Cardiac septum (tissue), 1 donor: ENCODE results near the gene STK17B. TPM values are rescaled to one million over a fixed set of nuclear protein-coding genes. Genes with fewer than 3 reads are reported as not detected.
"Not testable (repeated sequence)": the region's sequence is repeated elsewhere in the genome, so short reads cannot be mapped to it uniquely, and the experiment has no call there.

Experiments
- DNase-seq: peaks from one replicate; pipeline ENCODE4 v3.0.0-alpha.2; 2020; ENCODE audit warnings: low spot score
- intact Hi-C: fragments of 100-400 bp; cut with DNase I; formaldehyde crosslinking; loops from one replicate; pipeline ENCODE4 v1.14.0; 2022
- total RNA-seq: library from RNA; stranded (reverse); fragmentation: NEBNext Ultra II Directional; extraction: Animal tissue kit (Norgen Biotek cat#: 25700); gene quantifications from one replicate; pipeline ENCODE4 v1.2.1, GENCODE V29; 2021
- donor health status: DM: no; HTN: no; CAD: no.

STK17B gene
- total RNA-seq, 1 donor from 2014 or later, result 4.0 TPM

DNA sequence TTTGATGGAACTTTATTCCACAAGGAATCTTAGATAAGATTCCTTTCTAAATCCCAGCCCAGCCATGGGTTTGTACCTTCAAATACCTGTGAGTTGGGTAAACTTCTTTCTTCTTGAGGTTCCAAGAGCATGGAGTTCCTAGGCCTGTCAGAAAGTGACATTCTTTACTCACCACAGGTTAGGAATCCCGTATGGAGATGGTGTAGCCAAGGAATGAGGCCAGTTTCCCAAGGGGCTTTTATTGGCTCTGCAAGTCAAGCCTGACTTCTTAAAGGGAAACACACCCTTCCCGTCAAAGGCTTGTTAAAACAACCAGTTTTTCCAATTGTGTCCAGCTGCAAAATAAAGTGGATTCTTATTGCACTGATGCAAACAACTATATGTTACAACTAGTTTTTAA, 45.8 kb downstream of the STK17B start:
- intact Hi-C loops, result no loop called here
- no peak for DNase-seq

GRCh38 chr2:196123679-196124373, 47.6 kb downstream of the STK17B start:
- intact Hi-C loops, result no loop called here
- no peak for DNase-seq

DNA sequence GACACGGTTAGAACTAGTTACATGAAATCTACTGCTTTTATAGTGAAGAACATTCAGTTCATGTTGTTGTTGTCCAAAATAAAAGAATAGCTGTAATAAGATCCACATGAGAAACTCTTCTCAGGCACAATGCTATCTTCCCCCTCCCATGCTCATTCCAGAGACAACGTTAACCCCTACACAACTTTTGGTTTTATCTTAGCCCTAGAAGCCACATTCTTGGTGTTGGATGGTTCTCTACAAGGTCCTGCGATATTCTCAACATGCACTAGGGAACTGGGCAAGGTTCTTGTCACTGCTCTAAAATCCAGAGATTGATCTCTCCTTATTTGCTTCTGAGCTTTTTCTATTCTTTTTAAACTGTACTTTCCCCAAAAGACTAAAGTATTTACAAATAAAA, 51.5 kb downstream of the STK17B start:
- no peak for DNase-seq
- intact Hi-C loops, result no loop called here

- DNase-seq, result no peak
- intact Hi-C loops, result no loop called here
Observed at GRCh38 chr2:196117214-196117705, 54.1 kb downstream of the STK17B start.

- DNase-seq, result no peak
- intact Hi-C loops, result no loop called here
Observed at GRCh38 chr2:196113061-196113974, 58.1 kb downstream of the STK17B start.

GRCh38 chr2:196112418-196113034, 58.9 kb downstream of the STK17B start:
- intact Hi-C loops, result no loop called here
- DNase-seq, result no peak

DNA sequence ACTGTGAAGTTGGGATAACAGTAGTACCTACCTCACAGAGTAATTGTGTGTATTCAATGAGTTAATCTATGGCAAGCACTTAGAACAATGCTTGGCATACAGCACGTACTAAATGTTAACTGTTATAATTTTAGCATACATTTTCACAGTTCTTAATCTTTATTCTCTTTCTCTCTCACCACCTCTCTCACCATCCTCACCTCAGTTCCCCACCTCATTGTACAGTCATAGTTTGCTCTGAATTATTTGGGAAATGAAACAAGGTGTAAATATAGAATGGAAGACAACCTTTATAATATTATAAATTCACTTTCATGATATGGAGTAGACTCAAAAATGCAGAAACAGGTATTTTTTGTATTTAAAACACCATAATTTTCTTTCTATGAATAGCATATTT, 62.8 kb downstream of the STK17B start:
- intact Hi-C loops, result no loop called here
- no peak for DNase-seq

- intact Hi-C loops, result no loop called here
- no peak for DNase-seq
Observed at GRCh38 chr2:196105951-196106350, 65.4 kb downstream of the STK17B start.

DNA sequence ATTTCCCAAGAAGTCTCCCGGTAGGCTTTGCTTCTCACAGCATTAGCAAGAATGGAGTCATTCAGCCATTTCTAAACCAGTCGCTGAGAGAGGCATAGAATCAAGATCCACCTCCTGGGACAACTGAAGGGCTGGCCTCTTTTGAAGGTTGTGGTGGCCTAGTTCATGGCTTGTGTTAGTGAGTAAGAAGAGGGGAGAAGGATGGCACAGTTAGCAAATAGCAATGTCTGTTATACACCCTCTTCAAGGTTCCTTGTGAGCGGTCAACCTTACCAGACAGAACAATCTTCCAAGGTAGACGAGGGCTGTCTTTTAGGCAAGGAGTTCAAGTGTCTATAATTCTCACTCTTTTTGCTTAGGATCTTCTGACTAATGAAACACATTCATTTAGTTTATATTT, 67.3 kb downstream of the STK17B start:
- intact Hi-C loops, result no loop called here
- DNase-seq, result no peak

- no peak for DNase-seq
Observed at GRCh38 chr2:196103626-196104025, 67.8 kb downstream of the STK17B start.

GRCh38 chr2:196101325-196101991, 69.9 kb downstream of the STK17B start:
- intact Hi-C loops, result no loop called here

More at GRCh38 chr2:196103626-196104025, 67.8 kb downstream of the STK17B start:
- intact Hi-C loops, result no loop called here

DNA sequence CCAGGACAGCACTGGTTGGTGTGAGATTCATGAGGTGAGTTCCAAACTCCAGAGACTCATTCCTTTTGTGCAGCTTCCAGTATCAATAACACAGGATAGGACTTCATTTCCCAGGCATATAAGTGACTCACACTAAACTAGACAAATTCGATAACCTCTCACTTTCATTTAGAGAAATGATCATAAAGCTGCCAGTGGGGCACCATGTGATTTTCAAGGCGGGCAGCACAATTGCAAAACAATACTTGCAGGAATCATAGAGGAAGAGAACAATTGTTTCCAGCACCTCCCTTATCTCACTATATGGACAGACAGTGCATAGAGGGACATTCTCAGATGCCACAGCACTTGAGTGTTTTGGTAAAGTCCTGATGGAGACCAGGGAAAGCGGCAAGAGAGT, 71.5 kb downstream of the STK17B start:
- intact Hi-C loops, result no loop called here

More at GRCh38 chr2:196101325-196101991, 69.9 kb downstream of the STK17B start:
- DNase-seq, result no peak

DNA sequence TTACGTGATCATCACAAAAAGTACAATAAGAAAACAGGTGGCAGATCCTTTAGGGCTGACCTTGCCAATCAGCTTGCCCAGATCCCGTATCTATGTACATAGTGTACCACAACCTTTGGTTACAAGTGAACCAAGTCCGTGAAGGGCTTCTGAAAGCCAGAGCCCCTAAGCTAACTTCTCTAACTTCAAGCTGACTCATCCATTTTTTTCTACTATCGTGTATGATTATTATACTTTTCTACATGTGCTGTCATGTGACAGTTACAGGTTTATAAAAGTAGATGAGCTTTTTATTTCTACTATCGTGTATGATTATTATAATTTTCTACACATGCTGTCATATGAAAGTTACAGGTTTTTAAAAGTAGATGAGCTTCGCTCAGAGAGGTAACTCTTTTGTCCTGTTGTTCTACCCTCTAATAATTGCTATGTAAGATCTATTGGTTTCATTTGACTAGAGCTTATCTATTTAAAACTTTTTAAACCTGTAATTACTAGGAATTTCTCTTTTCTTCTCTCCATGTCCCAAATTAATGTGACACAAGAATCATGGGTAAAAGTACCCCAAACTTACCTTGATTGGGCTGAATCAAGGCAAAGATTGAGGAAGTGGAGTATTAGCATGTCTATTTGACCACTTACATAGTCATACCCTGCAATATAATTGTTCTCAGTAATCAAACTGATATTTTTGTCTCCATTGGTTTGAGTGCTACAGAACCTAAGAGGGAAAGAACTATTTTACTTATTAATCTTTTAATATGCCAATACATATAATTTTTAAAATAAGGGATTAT, 73.3 kb downstream of the STK17B start:
- no peak for DNase-seq
- intact Hi-C loops, result no loop called here

More for the DNA sequence above, 71.5 kb downstream of the STK17B start:
- no peak for DNase-seq

DNA sequence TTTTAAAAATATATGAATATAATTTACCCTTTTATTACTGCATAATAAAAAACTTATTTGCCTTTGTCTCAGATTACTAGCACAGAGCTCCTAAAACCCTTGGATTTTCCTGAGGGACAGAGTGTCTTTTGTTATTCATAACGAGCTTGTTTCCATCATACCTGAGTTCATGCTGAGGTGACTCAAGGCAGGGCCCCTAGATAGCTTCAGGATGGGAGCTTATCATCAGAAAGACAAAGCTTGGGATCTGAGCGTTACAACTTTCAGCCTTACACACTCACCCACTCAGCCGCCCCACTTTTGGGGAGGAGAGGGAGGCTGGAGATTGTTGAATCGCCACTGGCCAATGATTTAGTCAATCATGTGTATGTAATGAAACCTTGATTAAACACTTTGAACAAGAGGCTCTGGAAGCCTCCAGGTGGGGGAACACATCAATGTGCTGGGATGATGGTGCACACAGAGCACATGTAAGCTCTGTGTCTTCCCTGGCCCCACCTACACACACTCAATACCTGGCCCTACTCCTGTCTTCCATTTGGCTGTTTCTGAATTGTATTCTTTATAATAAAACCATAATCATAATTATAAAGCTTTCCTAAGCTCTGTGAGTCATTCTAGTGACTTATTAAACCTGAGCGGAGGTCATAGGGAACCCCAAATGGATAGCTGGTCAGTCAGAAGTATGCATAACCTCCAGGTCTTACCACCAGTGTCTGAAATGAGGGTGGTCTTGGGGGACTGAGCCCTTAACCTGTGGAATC, 74.2 kb downstream of the STK17B start:
- no peak for DNase-seq
- intact Hi-C loops, result no loop called here

DNA sequence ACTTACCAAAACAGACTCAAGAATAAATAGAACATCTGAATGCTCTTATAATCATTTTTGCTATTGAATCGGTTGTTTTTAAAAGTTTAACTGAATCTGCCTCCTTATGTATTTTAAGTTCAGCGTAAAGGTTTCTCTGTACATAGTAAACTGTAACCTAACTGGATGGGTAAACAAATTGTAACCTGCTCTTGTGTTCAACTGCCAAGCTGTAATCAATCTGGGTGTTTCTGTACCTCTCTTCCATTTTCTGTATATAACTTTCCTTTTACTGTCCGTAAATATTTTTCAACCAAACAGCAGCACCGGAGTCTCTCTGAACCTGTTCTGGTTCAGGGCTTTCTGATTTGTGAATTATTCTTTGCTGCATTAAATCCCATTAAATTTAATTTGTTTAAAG, 75.1 kb downstream of the STK17B start:
- intact Hi-C loops, result no loop called here
- DNase-seq, result no peak

DNA sequence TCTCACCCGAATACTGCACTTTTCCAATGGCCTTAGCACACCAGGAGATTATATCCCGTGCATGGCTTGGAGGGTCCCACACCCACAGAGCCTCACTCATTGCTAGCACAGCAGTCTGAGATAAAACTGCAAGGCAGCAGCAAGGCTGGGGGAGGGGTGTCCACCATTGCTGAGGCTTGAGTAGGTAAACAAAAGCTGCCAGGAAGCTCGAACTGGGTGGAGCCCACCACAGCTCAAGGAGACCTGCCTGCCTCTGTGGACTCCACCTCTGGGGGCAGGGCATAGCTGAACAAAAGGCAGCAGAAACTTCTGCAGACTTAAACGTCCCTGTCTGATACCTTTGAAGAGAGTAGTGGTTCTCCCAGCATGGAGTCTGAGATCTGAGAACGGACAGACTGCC, 81.9 kb downstream of the STK17B start:
- DNase-seq, intact Hi-C loops: not testable (repeated sequence)

DNA sequence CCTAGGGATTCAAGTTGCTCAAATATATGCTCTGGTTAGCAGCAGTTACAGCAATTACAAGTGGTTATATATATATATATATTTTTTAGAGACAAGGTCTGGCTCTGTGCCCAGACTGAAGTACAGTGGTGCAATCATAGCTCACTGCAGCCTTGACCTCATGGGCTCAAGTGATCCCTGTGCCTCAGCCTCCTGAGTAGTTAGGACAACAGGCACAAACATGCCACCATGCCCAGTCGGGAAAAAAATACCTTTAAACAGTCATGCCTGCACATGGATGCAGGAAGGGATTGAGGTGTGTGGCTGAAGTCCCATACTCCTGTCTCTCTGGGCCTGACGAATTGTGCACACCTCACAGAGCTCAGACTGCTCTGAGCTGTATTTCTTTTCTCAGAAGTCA, 83.2 kb downstream of the STK17B start:
- intact Hi-C loops, result no loop called here
- no peak for DNase-seq
